Esophagus muscularis mucosa (tissue), 4 donors: ENCODE measurements around the gene FADS1. TPM values are rescaled to one million over a fixed set of nuclear protein-coding genes. Genes with fewer than 3 reads are reported as not detected.

Experiments
- DNase-seq: peaks from one replicate; pipeline ENCODE4 v3.0.0-alpha.2; 2017; ENCODE audit errors: extremely low spot score
- H3K27ac ChIP-seq, 4 donors: fragments of 200-600 bp; sonication (generic); replicated peaks in 1 of 4; 1 replicate in 3 of 4; 2 replicates in 1 of 4; pipeline ENCODE4 v1.5.1; 2016 to 2019; ENCODE audit warnings: mild to moderate bottlenecking in 1 of 4
- H3K27me3 ChIP-seq, 4 donors: fragments of 200-600 bp; sonication (generic); one replicate each; pipeline versions ENCODE4 v1.5.1 to v1.6.0; 2016 to 2019
- H3K36me3 ChIP-seq, 4 donors: fragments of 200-600 bp; sonication (generic); one replicate each; pipeline ENCODE4 v1.5.1; 2016 to 2019
- H3K4me1 ChIP-seq, 4 donors: fragments of 200-600 bp; sonication (generic); one replicate each; pipeline ENCODE4 v1.5.1; 2016 to 2019
- H3K4me3 ChIP-seq, 4 donors: fragments of 200-600 bp; sonication (generic); 1 replicate in 2 of 4; 2 replicates in 2 of 4; pipeline ENCODE4 v1.5.1; 2016 to 2019; ENCODE audit warnings: mild to moderate bottlenecking in 4 of 4, moderate library complexity in 1 of 4
- H3K9me3 ChIP-seq, 4 donors: fragments of 200-600 bp; sonication (generic); 1 replicate in 3 of 4; 2 replicates in 1 of 4; pipeline ENCODE4 v1.5.1; 2016 to 2019
- CTCF ChIP-seq, 3 experiments: fragments of 200-600 bp in 2 of 3; fragments of 450-650 bp in 1 of 3; sonication (generic) in 2 of 3; IDR thresholded peaks; one replicate each; pipeline ENCODE4 v1.5.1; 2017 to 2019; ENCODE audit warnings: antibody characterized with exemption in 3 of 3, mild to moderate bottlenecking in 2 of 3, moderate library complexity in 1 of 3
- EP300 ChIP-seq: sonication (generic); formaldehyde crosslinking; IDR thresholded peaks from one replicate; pipeline ENCODE4 v1.6.1; 2017; ENCODE audit warnings: antibody characterized with exemption
- POLR2A ChIP-seq: fragments of 450-650 bp; IDR thresholded peaks from one replicate; pipeline ENCODE4 v1.6.1; 2017; ENCODE audit warnings: antibody characterized with exemption, moderate library complexity, mild to moderate bottlenecking, low read depth
- POLR2AphosphoS5 ChIP-seq, 2 donors: sonication (generic); formaldehyde crosslinking; IDR thresholded peaks; one replicate each; pipeline ENCODE4 v1.6.1; 2017; ENCODE audit warnings: antibody characterized with exemption in 2 of 2
- WGBS: methylation state at CpG from one replicate; pipeline ENCODE4 v1.1.5; 2018; 5-methylcytosine and 5-hydroxymethylcytosine counted together
- intact Hi-C: fragments of 100-400 bp; cut with DNase I; formaldehyde crosslinking; loops from one replicate; pipeline ENCODE4 v1.15.1; 2023
- total RNA-seq, 4 donors: library from RNA; depleted of rRNA; stranded (reverse); fragments of >200 nt; gene quantifications; one replicate each; pipeline versions ENCODE4 v1.1.0 to v1.2.1, GENCODE V29; 2016

The FADS1 gene
- total RNA-seq, 4 donors from 2014 or later = 20.2 to 26.0 (median 23.8) TPM

GRCh38 chr11:61765550-61766253, 51.1 kb downstream of the FADS1 start:
- Histone ChIP-seq H3K36me3 (no peaks in the 10 kb centered on the region), H3K4me1 (peaks cover 0 to 7% (median 3%) of the 10 kb centered on the region in 4 donors), H3K27me3 (peaks cover 0 to 44% (median 5%) of the 10 kb centered on the region in 4 donors), H3K9me3 (no peaks in the 10 kb centered on the region), H3K4me3 (no peak overlapping the region), H3K27ac (no peak overlapping the region)
- no peak for TF ChIP-seq POLR2AphosphoS5 (IDR thresholded peaks at IDR 0.05)
- TF ChIP-seq CTCF (IDR thresholded peaks at IDR 0.05) = no peak
- TF ChIP-seq EP300 = no peak
- no peak for TF ChIP-seq POLR2A
- WGBS = 84% methylated on average over 6 of the region's 26 CpGs
- intact Hi-C loops = no loop called here
- no peak for DNase-seq

- H3K9me3 ChIP-seq = no peaks in the 10 kb centered on the region
- intact Hi-C loops = no loop called here
- H3K4me3 ChIP-seq = no peak overlapping the region
- H3K36me3 ChIP-seq = no peaks in the 10 kb centered on the region
- TF ChIP-seq EP300 (no peak), POLR2AphosphoS5 (IDR thresholded peaks at IDR 0.05) (no peak), CTCF (IDR thresholded peaks at IDR 0.05) (no peak), POLR2A (no peak)
- H3K27ac ChIP-seq = no peak overlapping the region
- peaks cover 0 to 49% (median 5%) of the 10 kb centered on the region in 4 donors for H3K27me3 ChIP-seq
- H3K4me1 ChIP-seq = peaks cover 0 to 5% (median 2%) of the 10 kb centered on the region in 4 donors
- 56% methylated on average over 10 of the region's 22 CpGs for WGBS
- DNase-seq = no peak
Measured at GRCh38 chr11:61764606-61765260, 52.1 kb downstream of the FADS1 start.

- H3K36me3 ChIP-seq = no peaks in the 10 kb centered on the region
- 61% methylated on average over 9 of the region's 23 CpGs for WGBS
Measured at GRCh38 chr11:61763930-61764605, 52.7 kb downstream of the FADS1 start.

GRCh38 chr11:61762798-61763197, 54.0 kb downstream of the FADS1 start:
- no peak overlapping the region for H3K4me3 ChIP-seq
- H3K36me3 ChIP-seq = no peaks in the 10 kb centered on the region
- no peaks in the 10 kb centered on the region for H3K9me3 ChIP-seq
- no peak for TF ChIP-seq EP300
- no peak for TF ChIP-seq CTCF (IDR thresholded peaks at IDR 0.05)
- no peak for TF ChIP-seq POLR2AphosphoS5 (IDR thresholded peaks at IDR 0.05)
- TF ChIP-seq POLR2A = no peak
- no peak overlapping the region for H3K27ac ChIP-seq
- intact Hi-C loops = no loop called here
- 30% methylated on average over 15 of the region's 15 CpGs for WGBS
- H3K27me3 ChIP-seq = peaks cover 0 to 49% (median 5%) of the 10 kb centered on the region in 4 donors
- no peak for DNase-seq
- no peaks in the 10 kb centered on the region for H3K4me1 ChIP-seq

More at GRCh38 chr11:61763930-61764605, 52.7 kb downstream of the FADS1 start:
- H3K9me3 ChIP-seq = no peaks in the 10 kb centered on the region
- no peak overlapping the region for H3K27ac ChIP-seq
- H3K4me3 ChIP-seq = no peak overlapping the region
- H3K27me3 ChIP-seq = peaks cover 0 to 49% (median 5%) of the 10 kb centered on the region in 4 donors
- no peak for DNase-seq
- TF ChIP-seq POLR2A (no peak), CTCF (IDR thresholded peaks at IDR 0.05) (no peak), EP300 (no peak), POLR2AphosphoS5 (IDR thresholded peaks at IDR 0.05) (no peak)
- intact Hi-C loops = no loop called here
- no peaks in the 10 kb centered on the region for H3K4me1 ChIP-seq
